Lower leg skin (tissue), 4 donors: ENCODE data around the gene PRKCH. TPM values are rescaled to one million over a fixed set of nuclear protein-coding genes. Genes with fewer than 3 reads are reported as not detected.

Experiments
- DNase-seq, 2 donors: peaks; one replicate each; pipeline ENCODE4 v3.0.0-alpha.2; 2019; ENCODE audit warnings: low spot score in 2 of 2
- H3K4me3 ChIP-seq: fragments of 200-600 bp; sonication (generic); 2 replicates; pipeline ENCODE4 v1.5.1; 2017; ENCODE audit warnings: mild to moderate bottlenecking, low read depth; ENCODE audit not compliant: poor library complexity, severe bottlenecking
- POLR2A ChIP-seq, 2 donors: fragments of 450-650 bp; IDR thresholded peaks; one replicate each; pipeline ENCODE4 v1.6.1; 2016 to 2017; ENCODE audit warnings: antibody characterized with exemption in 2 of 2, mild to moderate bottlenecking in 1 of 2, moderate library complexity in 1 of 2
- WGBS, 2 donors: methylation state at CpG; one replicate each; pipeline ENCODE4 v1.1.5; 2018; 5-methylcytosine and 5-hydroxymethylcytosine counted together
- intact Hi-C: fragments of 100-400 bp; cut with DNase I; formaldehyde crosslinking; loops from one replicate; pipeline ENCODE4 v1.15.0; 2023; ENCODE audit warnings: low total_unique reads
- total RNA-seq, 4 donors: library from RNA; depleted of rRNA; stranded (reverse); fragments of >200 nt; gene quantifications; one replicate each; pipeline ENCODE4 v1.1.0, GENCODE V29; 2016
- TF ChIP-seq, protein P1 (sequence below), 3 donors: fragments of 450-650 bp; IDR thresholded peaks; one replicate each; pipeline ENCODE4 v1.5.1; 2016; ENCODE audit warnings: antibody characterized with exemption in 3 of 3, mild to moderate bottlenecking in 3 of 3, moderate library complexity in 2 of 3

PRKCH gene
- total RNA-seq, 4 donors from 2014 or later: 57.3 to 103 (median 66.7) TPM

GRCh38 chr14:61342932-61343331 is 21.6 kb downstream of the PRKCH start:
- intact Hi-C loops: no loop called here
- TF ChIP-seq, protein P1, sequence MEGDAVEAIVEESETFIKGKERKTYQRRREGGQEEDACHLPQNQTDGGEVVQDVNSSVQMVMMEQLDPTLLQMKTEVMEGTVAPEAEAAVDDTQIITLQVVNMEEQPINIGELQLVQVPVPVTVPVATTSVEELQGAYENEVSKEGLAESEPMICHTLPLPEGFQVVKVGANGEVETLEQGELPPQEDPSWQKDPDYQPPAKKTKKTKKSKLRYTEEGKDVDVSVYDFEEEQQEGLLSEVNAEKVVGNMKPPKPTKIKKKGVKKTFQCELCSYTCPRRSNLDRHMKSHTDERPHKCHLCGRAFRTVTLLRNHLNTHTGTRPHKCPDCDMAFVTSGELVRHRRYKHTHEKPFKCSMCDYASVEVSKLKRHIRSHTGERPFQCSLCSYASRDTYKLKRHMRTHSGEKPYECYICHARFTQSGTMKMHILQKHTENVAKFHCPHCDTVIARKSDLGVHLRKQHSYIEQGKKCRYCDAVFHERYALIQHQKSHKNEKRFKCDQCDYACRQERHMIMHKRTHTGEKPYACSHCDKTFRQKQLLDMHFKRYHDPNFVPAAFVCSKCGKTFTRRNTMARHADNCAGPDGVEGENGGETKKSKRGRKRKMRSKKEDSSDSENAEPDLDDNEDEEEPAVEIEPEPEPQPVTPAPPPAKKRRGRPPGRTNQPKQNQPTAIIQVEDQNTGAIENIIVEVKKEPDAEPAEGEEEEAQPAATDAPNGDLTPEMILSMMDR (IDR thresholded peaks at IDR 0.05): no peak
- TF ChIP-seq POLR2A (IDR thresholded peaks at IDR 0.05): no peak
- WGBS, 2 donors: 80 to 85% methylated on average over 5 of the region's 5 CpGs
- H3K4me3 ChIP-seq: no peak overlapping the region
- no peak for DNase-seq

DNA sequence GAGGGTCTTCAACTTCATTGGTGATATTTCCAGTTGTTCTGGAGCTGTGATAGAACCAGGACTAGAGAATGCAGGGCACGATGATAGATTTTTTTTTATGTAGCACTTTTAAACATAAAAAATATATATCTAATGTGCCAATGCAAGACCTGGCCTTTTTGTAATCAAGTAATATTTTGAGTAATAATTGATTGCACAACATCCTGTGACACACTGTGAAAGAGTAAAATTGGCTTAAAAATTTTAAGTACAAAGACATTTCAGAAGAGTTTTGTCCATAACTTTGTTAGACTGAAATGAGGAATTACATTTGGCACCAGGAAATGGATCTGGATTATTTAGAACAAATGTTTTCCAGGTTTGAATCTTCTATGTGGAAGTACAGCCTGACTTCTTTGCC is 22.1 kb downstream of the PRKCH start:
- DNase-seq: no peak
- no peak overlapping the region for H3K4me3 ChIP-seq
- 60 to 65% methylated on average over 1 of the region's 1 CpG for WGBS, 2 donors
- intact Hi-C loops: no loop called here
- TF ChIP-seq POLR2A (IDR thresholded peaks at IDR 0.05): no peak
- TF ChIP-seq, protein P1 (IDR thresholded peaks at IDR 0.05): no peak

DNA sequence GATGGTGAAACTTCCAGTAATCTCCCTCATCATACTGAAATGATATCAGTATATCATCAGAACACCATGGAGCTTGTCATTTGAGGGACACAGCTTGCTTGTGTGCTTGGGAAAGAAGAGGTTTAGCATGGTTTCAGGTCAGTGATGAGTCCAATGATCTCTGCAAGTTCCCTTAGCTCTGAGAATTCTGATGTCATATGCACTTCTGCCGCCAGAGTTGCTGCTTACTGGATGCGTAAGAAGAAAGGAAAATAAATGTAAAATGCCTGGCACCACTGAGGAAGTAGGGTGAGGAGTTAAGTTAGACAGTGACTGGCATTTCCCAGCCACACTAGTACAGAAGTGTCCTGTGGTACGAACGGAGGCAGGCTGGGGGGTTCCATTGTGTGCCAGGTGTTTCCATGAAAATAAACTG is 22.6 kb downstream of the PRKCH start:
- 73 to 91% methylated on average over 4 of the region's 4 CpGs for WGBS, 2 donors
- no peak for DNase-seq
- TF ChIP-seq, protein P1 (IDR thresholded peaks at IDR 0.05): no peak
- TF ChIP-seq POLR2A (IDR thresholded peaks at IDR 0.05): no peak
- H3K4me3 ChIP-seq: no peak overlapping the region
- intact Hi-C loops: no loop called here

- DNase-seq: no peak
- WGBS, 2 donors: 78 to 80% methylated on average over 7 of the region's 7 CpGs
- no peak overlapping the region for H3K4me3 ChIP-seq
- intact Hi-C loops: no loop called here
- no peak for TF ChIP-seq POLR2A (IDR thresholded peaks at IDR 0.05)
- TF ChIP-seq, protein P1 (IDR thresholded peaks at IDR 0.05): no peak
Measured at GRCh38 chr14:61344437-61345150, 23.2 kb downstream of the PRKCH start.

DNA sequence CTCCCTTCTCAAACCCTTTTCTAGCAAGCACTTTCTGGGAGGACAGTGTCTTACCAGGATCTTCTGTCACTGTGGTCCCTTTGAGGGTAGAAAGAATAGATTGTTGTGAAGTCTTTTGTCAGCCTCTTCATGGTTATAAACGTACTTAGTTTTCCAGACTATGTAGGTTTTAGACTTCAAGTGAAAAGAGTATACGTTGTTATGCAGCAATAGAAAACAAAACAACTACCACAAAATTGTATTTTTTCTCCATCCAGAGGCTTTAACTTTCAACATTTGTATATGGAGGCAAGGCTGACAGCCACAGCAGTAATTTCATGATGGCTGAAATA is 23.7 kb downstream of the PRKCH start:
- intact Hi-C loops: no loop called here
- 68 to 71% methylated on average over 2 of the region's 2 CpGs for WGBS, 2 donors
- no peak overlapping the region for H3K4me3 ChIP-seq
- no peak for DNase-seq
- no peak for TF ChIP-seq POLR2A (IDR thresholded peaks at IDR 0.05)
- TF ChIP-seq, protein P1 (IDR thresholded peaks at IDR 0.05): no peak

- no peak overlapping the region for H3K4me3 ChIP-seq
- TF ChIP-seq POLR2A (IDR thresholded peaks at IDR 0.05): no peak
- TF ChIP-seq, protein P1 (IDR thresholded peaks at IDR 0.05): no peak
- no peak for DNase-seq
- intact Hi-C loops: no loop called here
- 49 to 55% methylated on average over 2 of the region's 2 CpGs for WGBS, 2 donors
Measured at GRCh38 chr14:61346221-61346620, 24.8 kb downstream of the PRKCH start.
